Astrocyte (in vitro differentiated cells and primary cell): Measurements from ENCODE around the gene GDPD4.

Experiments used
- CTCF ChIP-seq: IDR thresholded peaks from 2 replicates; pipeline ENCODE4 v1.5.1; 2011; ENCODE audit warnings: low read depth, mild to moderate bottlenecking, inconsistent platforms, low read length, moderate library complexity; ENCODE audit not compliant: insufficient read depth
- EZH2 ChIP-seq: IDR thresholded peaks from 2 replicates; pipeline ENCODE4 v1.6.1; 2012; ENCODE audit warnings: mild to moderate bottlenecking, low read length, inconsistent platforms; ENCODE audit not compliant: insufficient read depth

GRCh38 chr11:77202941-77203900 lies 98.3 kb downstream of the GDPD4 start:
- TF ChIP-seq EZH2 (no peak), CTCF (no peak)
